ENCODE data around the gene CACNA1B. TPM values are rescaled to one million over a fixed set of nuclear protein-coding genes. Genes with fewer than 3 reads are reported as not detected.

CACNA1B gene
- total and polyA plus RNA-seq, 2 of the 13 experiments (the other 11 are each of a cell fraction or from before 2014, with no cell fraction given): under 0.01 to 0.04 TPM

- no peak overlapping the region for H3K4me3 ChIP-seq (replicated peaks in 1 of 3; ENCODE audit: insufficient read depth in 1 of 3, low read depth in 2 of 3, low read length in 3 of 3)
- WGBS (ENCODE audit: low lambda C conversion rate): 0% methylated on average over 1 of the region's 10 CpGs
- ChIA-PET CTCF (ENCODE audit: low intra/inter-chr PET ratio, low total read pairs) (no interaction called here), POLR2A (no interaction called here)
- TF ChIP-seq CERS6 (CRISPR knock-in tag; IDR thresholded peaks at IDR 0.05) (0 out of 2 replicates have a peak, but pooled peaks have one; percentile 23), STAG1 (CRISPR knock-in tag; IDR thresholded peaks at IDR 0.05) (peak; percentile 6; the same call in 1 of the 2 replicates), HOXA3 (CRISPR knock-in tag; IDR thresholded peaks at IDR 0.05) (0 out of 2 replicates have a peak, but pooled peaks have one; percentile 26), ZNF30 (CRISPR knock-in tag; IDR thresholded peaks at IDR 0.05) (no peak), ZNF687 (CRISPR knock-in tag; IDR thresholded peaks at IDR 0.05) (peak; percentile 46), CREB1 (IDR thresholded peaks at IDR 0.05) (0 out of 2 replicates have a peak, but pooled peaks have one; percentile 17), CREB1 (CRISPR knock-in tag; IDR thresholded peaks at IDR 0.05) (no peak), ZFP36L2 (CRISPR knock-in tag; IDR thresholded peaks at IDR 0.05) (no peak), TBX3 (IDR thresholded peaks at IDR 0.05; ENCODE audit: borderline replicate concordance) (no peak), POLR2AphosphoS2 (IDR thresholded peaks at IDR 0.05; ENCODE audit: low read depth, low read length) (no peak), TEAD2 (CRISPR knock-in tag; IDR thresholded peaks at IDR 0.05) (peak; percentile 63; the same call in 1 of the 2 replicates), MAX (IDR thresholded peaks at IDR 0.05) (peak; percentile 32; the same call in 1 of the 2 replicates)
- H3K79me2 ChIP-seq (ENCODE audit: insufficient read depth, low read length): no peaks in the 10 kb centered on the region
- intact Hi-C loops (cut with micrococcal nuclease; ENCODE audit: unreplicated experiment) (no loop called here), in situ Hi-C loops (cut with HindIII; ENCODE audit: extremely low pct_ligation_motif_present, low pct_unique_long_range_greater_than_20kb) (no loop called here)
- peaks cover 5% of the 10 kb centered on the region; the same call in 1 of the 2 replicates for H3K4me1 ChIP-seq (ENCODE audit: insufficient read depth, low read length)
- DNase-seq (ENCODE audit: low spot score): no peak
- no peaks in the 10 kb centered on the region for H3K36me3 ChIP-seq (replicated peaks in 1 of 2; ENCODE audit: control insufficient read depth in 1 of 2, insufficient read depth in 2 of 2, low read length in 2 of 2)
- no peak overlapping the region for H2AFZ ChIP-seq (ENCODE audit: low read length)
- BruUV-seq (replicated peaks): no TSS peak
- H3K9ac ChIP-seq (ENCODE audit: insufficient read depth, low read depth, low read length): no peak overlapping the region
- H4K20me1 ChIP-seq (ENCODE audit: insufficient read depth, low read length): no peaks in the 10 kb centered on the region
- H3K4me2 ChIP-seq (ENCODE audit: low read depth, low read length): no peak overlapping the region
- H3K27ac ChIP-seq (ENCODE audit: extremely low read length, insufficient read depth, low read length): no peak overlapping the region
- no peak for FAIRE-seq
- peaks cover 3 to 4% of the 10 kb centered on the region in 2 experiments; a peak in 3 of 5 replicates for H3K27me3 ChIP-seq (ENCODE audit: control insufficient read depth in 1 of 2, insufficient read depth in 2 of 2, low read length in 2 of 2)
- peak; percentile 67 for ATAC-seq
- H3K9me3 ChIP-seq (ENCODE audit: low read length): no peaks in the 10 kb centered on the region
These were observed 90.7 kb downstream of the CACNA1B start for GRCh38 chr9:137968235-137968634.

Measured in HepG2 (cell line).